K562 treated with DMSO at 1 percent for 24 hours (cell line): ENCODE data around the gene G2E3. TPM values are rescaled to one million over a fixed set of nuclear protein-coding genes. Genes with fewer than 3 reads are reported as not detected.

Experiments
- total RNA-seq: library from RNA; unstranded; fragments of 300-600 nt; gene quantifications from 2 replicates; pipeline ENCODE4 v1.2.3, GENCODE V29; 2022; ENCODE audit warnings: low read depth; ENCODE audit not compliant: insufficient read depth

The G2E3 gene
- 3.8 and 9.3 TPM in 2 replicates for total RNA-seq

GRCh38 chr14:30558675-30559555, at the start of gene G2E3:
G2E3 (plus strand) TSS chr14:30559158; CDS start chr14:30581080, 21,922 bp downstream.

GRCh38 chr14:30621940-30622830, 63.2 kb downstream of the G2E3 start, which contains the start of gene SCFD1:
SCFD1 (plus strand) TSS chr14:30622319; CDS start chr14:30622339, 20 bp downstream.

Other genes with a start within 250 kb of the G2E3 start
- gene SCFD1, start 63.2 kb downstream of the G2E3 start, total RNA-seq = 13.3 and 23.6 TPM in 2 replicates